ENCODE measurements around the gene MAPT.

GRCh38 chr17:45950888-45951287 is 56.5 kb downstream of the MAPT start:
- no peak for TF ChIP-seq CTCF (conservative IDR thresholded peaks at IDR 0.05; ENCODE audit: low read depth, low read length)
- TF ChIP-seq EZH2 (IDR thresholded peaks at IDR 0.05; ENCODE audit: borderline replicate concordance, low read depth, low read length, poor library complexity, severe bottlenecking), result no peak

All from A673 (cell line).